T-helper 17 cell (primary cell): ENCODE results near the gene DNAJA4. TPM values are rescaled to one million over a fixed set of nuclear protein-coding genes. Genes with fewer than 3 reads are reported as not detected.

Experiments used
- ATAC-seq: fragments of 150-1000 bp; cut with Tn5 transposase; 2 replicates; pipeline ENCODE4 v1.10.0; 2021; ENCODE audit warnings: mild to moderate bottlenecking, moderate library complexity
- DNase-seq, 3 donors: peaks; one replicate each; pipeline versions ENCODE4 v3.0.0 to v3.0.0-alpha.2; 2020 to 2021
- H3K9me3 ChIP-seq: one replicate; pipeline ENCODE4 v1.7.0; 2013; ENCODE audit warnings: low read length, mild to moderate bottlenecking; ENCODE audit not compliant: control insufficient read depth, poor library complexity, severe bottlenecking
- H3K27ac Mint-ChIP-seq: one replicate; pipeline ENCODE4 v1.8.0; 2022; ENCODE audit warnings: mild to moderate bottlenecking, moderate library complexity, mixed read lengths
- H3K27me3 Mint-ChIP-seq: one replicate; pipeline ENCODE4 v1.8.0; 2022; ENCODE audit warnings: mixed read lengths
- H3K36me3 Mint-ChIP-seq: one replicate; pipeline ENCODE4 v1.8.0; 2022; ENCODE audit warnings: low read depth, mixed read lengths
- H3K4me1 Mint-ChIP-seq: one replicate; pipeline ENCODE4 v1.8.0; 2022; ENCODE audit warnings: mild to moderate bottlenecking, mixed read lengths
- H3K4me3 Mint-ChIP-seq: one replicate; pipeline ENCODE4 v1.8.0; 2022; ENCODE audit warnings: mild to moderate bottlenecking, moderate library complexity, mixed read lengths
- total RNA-seq, 4 donors: library from RNA in 2 of 4; stranded (reverse) in 2 of 4; gene quantifications; one replicate each; pipeline ENCODE4 v1.2.3 and lab custom pipeline; 2022 to 2026

DNAJA4 gene
- total RNA-seq (10 to 100 TPM; 28.0 to 30.3 TPM), total RNA-seq (lab: John Stamatoyannopoulos, UW) (13.7 to 16.8 reads per million in 2 donors)

DNA sequence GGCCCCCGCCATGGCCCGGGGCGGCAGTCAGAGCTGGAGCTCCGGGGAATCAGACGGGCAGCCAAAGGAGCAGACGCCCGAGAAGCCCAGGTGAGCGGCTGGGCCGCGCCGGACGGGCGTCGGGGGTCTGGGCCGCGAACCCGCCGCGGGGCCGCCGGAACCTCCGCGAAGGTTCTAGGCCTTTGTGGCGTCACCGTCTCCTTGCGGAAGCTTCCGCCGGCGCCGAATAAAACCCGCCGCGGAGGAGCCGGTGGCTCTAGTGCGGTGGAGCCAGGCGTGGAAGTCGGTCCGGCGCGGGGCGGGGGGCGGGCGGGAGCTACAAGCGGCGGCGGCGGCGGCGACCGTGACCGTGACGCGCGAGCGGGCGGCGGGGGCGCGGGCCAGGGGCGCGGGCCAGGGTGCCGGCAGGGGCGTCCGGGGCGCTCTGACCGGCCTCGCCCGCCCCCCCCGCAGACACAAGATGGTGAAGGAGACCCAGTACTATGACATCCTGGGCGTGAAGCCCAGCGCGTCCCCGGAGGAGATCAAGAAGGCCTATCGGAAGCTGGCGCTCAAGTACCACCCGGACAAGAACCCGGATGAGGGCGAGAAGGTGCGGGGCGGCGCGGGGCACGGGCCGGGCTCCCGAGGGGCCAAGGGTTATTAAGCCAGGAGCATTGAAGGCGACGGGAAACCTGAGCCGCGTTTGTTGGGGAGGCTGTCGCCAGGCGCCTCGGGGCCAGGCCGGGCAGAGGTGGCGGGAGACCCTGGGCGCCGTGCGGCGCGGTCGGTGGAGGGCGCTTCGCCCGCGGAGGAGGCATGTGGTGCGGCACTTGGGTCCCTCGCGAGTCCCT, at the start of gene DNAJA4:
DNAJA4 (plus strand) TSS at position 259 of the 833 bp plus-strand sequence; CDS start at position 461, 202 bp downstream.
- DNase-seq (peak; percentile 47 to 53 (median 48)), ATAC-seq (peak; percentile 80)
- Mint-ChIP-seq H3K27ac (peak within 1 kb of the TSS; percentile 87), H3K36me3 (no peaks in the 10 kb centered on the region), H3K4me1 (peaks cover 19% of the 10 kb centered on the region), H3K27me3 (peaks cover 4% of the 10 kb centered on the region), H3K4me3 (peak within 1 kb of the TSS; percentile 88)
- H3K9me3 ChIP-seq = no peaks in the 10 kb centered on the region

GRCh38 chr15:78216276-78217104, 47.9 kb upstream of the DNAJA4 start:
- no peaks in the 10 kb centered on the region for H3K9me3 ChIP-seq
- Mint-ChIP-seq H3K27me3 (peaks cover 34% of the 10 kb centered on the region), H3K27ac (no peak overlapping the region), H3K36me3 (no peaks in the 10 kb centered on the region), H3K4me1 (peaks cover 5% of the 10 kb centered on the region), H3K4me3 (no peak overlapping the region)
- no peak for DNase-seq
- ATAC-seq = no peak

DNA sequence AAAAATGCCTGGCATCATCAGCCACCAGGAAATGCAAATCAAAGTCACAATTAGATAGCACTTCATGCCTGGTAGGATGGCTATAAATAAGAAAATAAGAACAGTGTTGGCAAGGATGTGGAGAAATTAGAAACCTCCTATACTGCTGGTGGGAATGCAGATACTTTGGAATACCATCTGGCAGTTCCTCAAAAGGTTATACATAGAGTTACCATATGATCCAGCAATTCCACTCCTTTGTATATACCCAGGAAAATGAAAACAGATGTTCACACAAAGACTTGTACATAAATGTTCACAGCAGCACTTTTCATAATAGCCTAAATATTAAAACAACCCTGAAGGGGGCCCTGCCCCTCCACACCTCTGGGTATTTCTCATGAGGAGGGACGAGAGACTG, 43.6 kb upstream of the DNAJA4 start:
- H3K4me3 Mint-ChIP-seq = no peak overlapping the region
- H3K36me3 Mint-ChIP-seq = no peaks in the 10 kb centered on the region
- no peak overlapping the region for H3K27ac Mint-ChIP-seq
- H3K9me3 ChIP-seq = no peaks in the 10 kb centered on the region
- peaks cover 4% of the 10 kb centered on the region for H3K4me1 Mint-ChIP-seq
- ATAC-seq (no peak), DNase-seq (no peak)
- peaks cover 6% of the 10 kb centered on the region for H3K27me3 Mint-ChIP-seq

GRCh38 chr15:78222745-78223395, 41.5 kb upstream of the DNAJA4 start:
- H3K9me3 ChIP-seq = no peaks in the 10 kb centered on the region
- Mint-ChIP-seq H3K4me1 (peaks cover 6% of the 10 kb centered on the region), H3K27me3 (no peaks in the 10 kb centered on the region), H3K36me3 (no peaks in the 10 kb centered on the region), H3K4me3 (no peak overlapping the region), H3K27ac (peak overlapping the region; percentile 76)
- DNase-seq = no peak
- ATAC-seq = no peak

DNA sequence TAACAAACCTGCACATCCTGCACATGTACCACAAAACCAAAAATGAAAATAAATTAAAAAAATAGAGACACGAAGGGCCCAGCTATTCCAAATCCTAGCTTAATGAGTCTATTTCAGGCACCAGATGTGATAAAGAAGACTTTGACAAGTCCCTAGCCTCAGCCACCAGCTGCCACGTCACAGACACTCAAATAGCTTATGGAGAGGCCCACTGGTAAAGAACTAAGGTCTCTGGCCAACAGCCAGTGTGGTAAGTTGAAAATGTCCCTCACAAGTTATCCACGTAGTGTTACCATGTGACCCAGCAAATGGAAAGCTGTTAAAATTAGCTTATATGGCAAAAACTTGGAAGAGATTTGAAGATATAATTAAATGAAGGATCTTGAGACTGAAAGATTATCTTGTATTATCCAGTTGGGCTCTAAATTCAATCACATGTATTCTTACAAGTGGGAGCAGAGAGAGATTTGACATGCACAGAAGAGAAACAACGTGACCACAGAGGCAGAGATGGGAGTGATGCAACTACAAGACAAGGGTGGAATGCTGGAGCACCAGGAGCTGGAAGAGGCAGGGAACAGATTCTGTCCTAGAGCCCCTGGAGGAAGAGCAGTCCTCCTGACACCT, 40.9 kb upstream of the DNAJA4 start:
- ATAC-seq (no peak), DNase-seq (no peak)
- Mint-ChIP-seq H3K36me3 (no peaks in the 10 kb centered on the region), H3K27ac (peak overlapping the region; percentile 76), H3K4me3 (no peak overlapping the region), H3K4me1 (peaks cover 6% of the 10 kb centered on the region), H3K27me3 (no peaks in the 10 kb centered on the region)
- no peaks in the 10 kb centered on the region for H3K9me3 ChIP-seq

- no peak for DNase-seq
- no peaks in the 10 kb centered on the region for H3K27me3 Mint-ChIP-seq
- no peaks in the 10 kb centered on the region for H3K36me3 Mint-ChIP-seq
- no peak overlapping the region for H3K27ac Mint-ChIP-seq
- H3K4me1 Mint-ChIP-seq = peaks cover 6% of the 10 kb centered on the region
- no peak overlapping the region for H3K4me3 Mint-ChIP-seq
- no peaks in the 10 kb centered on the region for H3K9me3 ChIP-seq
- no peak for ATAC-seq
Observed at GRCh38 chr15:78224023-78224411, 40.3 kb upstream of the DNAJA4 start.

DNA sequence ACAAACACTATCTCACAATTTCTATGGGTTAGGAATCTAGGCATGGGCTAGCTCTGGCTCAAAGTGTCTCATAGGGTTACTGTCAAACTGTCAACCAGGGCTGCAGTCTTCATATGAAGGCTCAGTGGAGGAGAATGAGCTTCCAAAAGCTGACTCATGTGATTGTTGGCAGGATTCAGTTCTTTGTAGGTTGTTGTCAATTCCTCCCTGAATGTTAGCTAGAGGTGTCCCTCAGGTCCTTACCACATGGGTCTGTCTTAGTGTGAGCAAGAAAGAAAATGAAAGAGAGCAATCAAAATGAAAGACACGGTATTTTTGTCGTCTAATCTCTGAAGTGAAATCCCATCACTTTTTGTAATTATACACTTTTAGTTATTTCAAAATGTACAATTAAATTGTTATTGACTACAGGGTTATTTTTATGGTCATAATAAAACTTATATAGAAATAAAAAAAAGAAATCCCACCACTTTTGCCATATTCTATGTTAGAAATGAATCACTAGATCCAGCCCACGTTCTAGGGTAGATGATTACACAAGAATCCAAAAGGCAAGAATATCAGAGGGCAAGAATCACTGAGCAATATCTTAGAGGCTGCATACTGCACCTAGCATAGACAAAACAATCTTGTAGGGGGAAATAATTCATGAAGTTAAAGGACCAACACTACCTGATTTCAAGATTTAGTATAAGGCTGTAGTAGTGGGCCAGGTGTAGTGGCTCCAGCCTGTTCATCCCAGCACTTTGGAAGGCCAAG, 38.4 kb upstream of the DNAJA4 start:
- ATAC-seq (no peak), DNase-seq (no peak)
- H3K36me3 Mint-ChIP-seq = no peaks in the 10 kb centered on the region
- peak overlapping the region; percentile 37 for H3K27ac Mint-ChIP-seq
- peak overlapping the region; percentile 22 for H3K4me3 Mint-ChIP-seq
- H3K27me3 Mint-ChIP-seq = no peaks in the 10 kb centered on the region
- H3K9me3 ChIP-seq = no peaks in the 10 kb centered on the region
- H3K4me1 Mint-ChIP-seq = peaks cover 6% of the 10 kb centered on the region

- H3K36me3 Mint-ChIP-seq = no peaks in the 10 kb centered on the region
Observed at GRCh38 chr15:78228356-78228996, 35.9 kb upstream of the DNAJA4 start.

DNA sequence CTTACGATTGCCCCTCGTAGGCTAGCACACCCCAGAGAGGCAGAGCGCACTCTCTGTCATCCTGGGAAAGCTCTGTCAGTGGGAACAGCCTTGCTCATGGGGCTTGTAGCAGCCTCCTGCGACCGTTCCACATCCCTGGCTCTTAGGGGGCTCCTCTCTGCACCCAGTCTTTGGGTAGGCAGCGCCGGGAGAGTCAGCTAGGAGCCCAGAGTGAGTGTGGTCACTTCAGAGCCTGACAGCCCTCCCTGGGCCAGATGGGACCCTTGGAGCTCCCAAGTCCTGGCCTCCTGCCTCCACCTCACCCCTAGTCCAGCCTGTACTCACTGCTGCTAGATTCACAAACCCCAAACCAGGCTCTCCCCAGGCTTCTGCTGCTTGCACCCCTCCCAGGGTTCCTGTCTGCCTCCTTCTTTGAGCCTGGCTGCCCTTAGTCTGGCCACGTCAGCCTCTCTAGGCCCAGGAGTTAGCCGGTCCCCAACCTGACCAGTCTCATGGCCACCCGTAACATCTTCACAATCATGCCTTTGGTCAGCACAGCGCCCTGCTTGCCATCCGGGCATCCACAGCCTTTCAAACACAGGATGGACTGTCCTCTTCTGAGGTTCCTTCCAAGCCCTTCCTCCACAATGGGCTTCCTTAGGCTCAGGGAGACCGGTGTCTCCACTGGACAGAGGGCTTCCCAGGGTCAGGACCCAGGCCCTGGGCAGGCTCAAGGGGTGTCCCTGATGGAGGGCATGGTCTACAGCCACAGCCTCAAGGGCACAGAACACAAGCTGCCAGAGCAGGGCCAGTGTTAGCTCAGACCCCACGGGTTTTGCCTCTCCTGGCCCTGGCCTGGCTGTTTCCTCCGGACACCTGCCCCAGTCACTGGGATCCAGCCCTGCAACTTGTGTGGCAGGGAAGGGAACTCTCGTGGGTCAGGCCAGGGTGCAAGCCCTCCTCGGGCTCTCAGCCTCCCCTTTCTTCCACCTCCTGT, 34.6 kb upstream of the DNAJA4 start:
- DNase-seq = no peak
- H3K4me1 Mint-ChIP-seq = peaks cover 5% of the 10 kb centered on the region
- no peak overlapping the region for H3K27ac Mint-ChIP-seq
- ATAC-seq = no peak
- peaks cover 16% of the 10 kb centered on the region for H3K27me3 Mint-ChIP-seq
- H3K36me3 Mint-ChIP-seq = no peaks in the 10 kb centered on the region
- no peak overlapping the region for H3K4me3 Mint-ChIP-seq
- H3K9me3 ChIP-seq = no peaks in the 10 kb centered on the region

More at GRCh38 chr15:78228356-78228996, 35.9 kb upstream of the DNAJA4 start:
- H3K9me3 ChIP-seq = no peaks in the 10 kb centered on the region
- DNase-seq (no peak), ATAC-seq (no peak)
- Mint-ChIP-seq H3K27ac (no peak overlapping the region), H3K4me3 (no peak overlapping the region), H3K4me1 (peaks cover 6% of the 10 kb centered on the region), H3K27me3 (peaks cover 3% of the 10 kb centered on the region)

- ATAC-seq (no peak), DNase-seq (no peak)
- H3K27me3 Mint-ChIP-seq = peaks cover 34% of the 10 kb centered on the region
- no peaks in the 10 kb centered on the region for H3K36me3 Mint-ChIP-seq
- peaks cover 3% of the 10 kb centered on the region for H3K4me1 Mint-ChIP-seq
- no peaks in the 10 kb centered on the region for H3K9me3 ChIP-seq
- H3K27ac Mint-ChIP-seq = peak overlapping the region; percentile 71
- no peak overlapping the region for H3K4me3 Mint-ChIP-seq
Observed at GRCh38 chr15:78232951-78233350, 31.4 kb upstream of the DNAJA4 start.

- H3K9me3 ChIP-seq = no peaks in the 10 kb centered on the region
- no peak for DNase-seq
- Mint-ChIP-seq H3K36me3 (no peaks in the 10 kb centered on the region), H3K27ac (no peak overlapping the region), H3K4me3 (no peak overlapping the region), H3K27me3 (peaks cover 34% of the 10 kb centered on the region), H3K4me1 (peaks cover 3% of the 10 kb centered on the region)
- ATAC-seq = no peak
Observed at GRCh38 chr15:78233496-78233895, 30.9 kb upstream of the DNAJA4 start.
